ENCODE results near the gene ERC2.
"Not testable (repeated sequence)": the region's sequence is repeated elsewhere in the genome, so short reads cannot be mapped to it uniquely, and the experiment has no call there.

ERC2 gene

GRCh38 chr3:56113908-56114307 lies 354.4 kb downstream of the ERC2 start:
- DNase-seq: no peak

DNA sequence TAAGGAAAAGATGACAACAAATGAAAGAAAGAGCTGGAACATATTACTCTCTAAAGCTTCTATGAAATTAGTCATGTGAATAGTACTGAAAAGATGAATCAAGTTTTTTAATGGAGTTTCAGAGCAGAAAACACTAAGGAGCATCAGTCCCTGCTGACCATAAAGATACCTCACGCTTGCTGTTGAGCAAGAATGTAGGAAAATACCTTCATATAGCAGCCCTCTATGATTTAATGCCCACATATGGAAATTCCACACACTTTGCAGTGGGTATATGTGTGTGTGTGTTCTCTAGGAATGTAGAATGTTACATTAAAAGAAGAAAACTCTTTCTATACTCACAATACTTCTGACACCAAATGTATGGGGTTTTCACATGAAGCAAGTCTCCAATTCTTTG lies 355.0 kb downstream of the ERC2 start:
- DNase-seq: no peak

DNA sequence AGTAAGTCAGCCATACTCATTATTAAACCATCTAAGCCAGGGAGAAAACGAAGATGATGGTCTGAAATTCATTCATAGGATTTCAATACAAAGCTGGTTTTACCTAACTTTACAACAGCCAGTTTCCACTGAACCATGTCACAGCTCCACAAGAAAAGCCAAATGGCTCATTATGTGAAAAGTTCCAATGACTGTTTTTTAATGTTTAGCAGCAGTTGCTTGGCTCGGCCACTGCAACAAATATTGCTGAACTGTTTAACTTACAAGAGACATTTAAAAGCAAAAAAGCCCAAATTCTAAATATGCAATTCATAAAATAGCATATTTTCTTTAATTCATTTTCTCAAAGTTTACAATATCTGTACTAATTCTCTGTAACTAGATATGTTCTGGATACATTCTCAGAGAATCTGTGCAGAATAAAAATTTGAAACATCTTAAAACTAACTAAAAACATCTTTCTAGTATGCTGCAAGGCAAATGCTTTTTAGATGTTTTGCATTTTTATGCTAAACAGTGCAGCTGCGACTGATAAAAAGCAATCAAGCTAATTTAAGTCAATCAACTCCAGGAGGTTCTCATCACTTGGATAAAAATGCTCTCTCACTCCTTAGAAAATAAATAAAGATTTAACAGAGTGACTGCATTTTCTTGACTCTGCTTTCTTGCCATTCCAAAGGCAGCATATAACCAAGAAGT lies 356.5 kb downstream of the ERC2 start:
- DNase-seq: no peak

DNA sequence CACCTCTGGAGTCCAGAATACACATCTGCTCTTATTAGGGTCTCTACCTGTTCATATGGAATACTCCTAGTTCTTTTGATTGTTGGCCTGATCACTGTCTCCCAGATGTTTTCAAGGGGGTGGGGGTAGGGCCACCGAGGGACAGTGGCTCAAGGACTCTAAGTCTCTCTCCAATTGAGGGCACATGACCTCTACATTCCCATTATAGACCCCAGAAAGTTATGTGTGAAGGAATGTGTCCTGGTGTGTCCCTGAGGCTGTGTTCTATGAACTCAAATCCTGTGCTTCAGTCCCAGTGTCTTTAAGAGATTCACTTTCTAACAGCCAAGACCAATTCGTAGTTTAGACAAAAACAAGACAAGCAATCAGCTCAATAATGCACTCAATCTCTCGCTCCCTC lies 357.4 kb downstream of the ERC2 start:
- no peak for DNase-seq

GRCh38 chr3:56107157-56107556 lies 361.1 kb downstream of the ERC2 start:
- DNase-seq: no peak

- DNase-seq: no peak
These were observed 366.2 kb downstream of the ERC2 start for GRCh38 chr3:56102032-56102431.

DNA sequence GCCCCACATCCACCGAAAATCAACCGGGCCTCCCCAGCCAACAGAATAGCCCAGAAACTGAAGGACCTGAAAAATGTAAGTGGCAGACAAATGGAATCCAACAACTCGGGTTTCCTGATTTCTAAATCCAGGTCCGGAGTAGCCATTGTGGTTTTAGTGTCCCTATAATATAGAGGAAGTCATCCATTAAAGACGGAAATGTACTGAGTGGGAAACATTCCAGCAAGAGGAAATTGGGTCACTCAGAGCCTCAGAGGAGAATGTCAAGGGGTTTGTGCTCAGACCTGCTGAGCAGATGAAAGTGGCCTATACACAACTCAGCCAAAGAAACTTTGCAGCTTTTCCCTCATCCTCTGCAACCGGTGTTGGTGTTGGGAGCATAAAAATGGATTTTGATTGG lies 366.7 kb downstream of the ERC2 start:
- no peak for DNase-seq

- no peak for DNase-seq
These were observed 371.3 kb downstream of the ERC2 start for GRCh38 chr3:56096999-56097398.

- no peak for DNase-seq
These were observed 374.1 kb downstream of the ERC2 start for GRCh38 chr3:56094170-56094569.

- no peak for DNase-seq
These were observed 378.5 kb downstream of the ERC2 start for GRCh38 chr3:56089739-56090138.

DNA sequence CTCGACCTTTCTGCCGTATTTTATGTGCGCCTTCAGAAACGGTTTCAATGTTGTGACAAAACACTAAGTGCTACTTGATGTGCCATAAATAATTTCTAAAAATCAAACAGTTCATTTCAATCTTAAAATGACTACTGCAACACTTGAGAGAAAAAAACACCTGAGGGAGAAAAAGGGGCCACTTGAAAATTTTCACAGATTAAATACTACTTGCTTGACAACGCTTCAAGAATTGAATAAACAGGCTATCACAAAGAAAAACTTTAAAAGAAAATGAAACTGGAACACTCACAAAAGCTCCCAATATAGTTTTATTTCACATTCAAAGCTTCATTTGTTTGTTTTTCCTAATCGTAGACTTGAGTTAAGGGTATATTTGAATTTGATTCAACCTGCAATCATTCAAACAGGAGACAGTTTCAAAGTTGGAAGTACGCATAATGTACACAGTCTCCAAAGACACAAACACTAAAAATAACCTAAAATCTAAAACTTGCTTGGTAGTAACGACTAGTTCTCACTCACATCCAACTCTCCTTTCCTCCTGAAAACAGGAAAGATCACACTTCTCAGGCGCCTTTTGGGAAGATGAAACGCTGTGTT lies 380.7 kb downstream of the ERC2 start:
- DNase-seq: no peak

DNA sequence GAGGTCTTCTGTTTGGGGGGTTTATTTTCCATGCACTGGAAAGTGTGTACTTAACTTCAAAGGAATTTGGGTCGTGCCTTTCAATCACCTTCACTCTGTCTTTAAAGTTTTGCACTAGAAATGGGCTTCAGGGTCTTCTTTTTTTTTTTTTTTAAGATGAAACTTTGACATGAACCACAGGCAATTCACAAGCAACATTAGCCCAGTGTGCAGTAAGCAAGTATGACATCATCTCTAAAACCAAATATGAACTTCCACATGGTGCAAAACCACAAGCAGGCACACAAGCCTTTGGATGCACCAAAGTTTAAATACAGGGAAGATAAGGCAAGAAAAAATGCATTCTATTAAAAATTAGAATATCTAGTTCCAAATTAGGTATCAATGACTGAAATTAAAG lies 381.9 kb downstream of the ERC2 start:
- DNase-seq: no peak

GRCh38 chr3:56081246-56081645 lies 387.0 kb downstream of the ERC2 start:
- DNase-seq: no peak

DNA sequence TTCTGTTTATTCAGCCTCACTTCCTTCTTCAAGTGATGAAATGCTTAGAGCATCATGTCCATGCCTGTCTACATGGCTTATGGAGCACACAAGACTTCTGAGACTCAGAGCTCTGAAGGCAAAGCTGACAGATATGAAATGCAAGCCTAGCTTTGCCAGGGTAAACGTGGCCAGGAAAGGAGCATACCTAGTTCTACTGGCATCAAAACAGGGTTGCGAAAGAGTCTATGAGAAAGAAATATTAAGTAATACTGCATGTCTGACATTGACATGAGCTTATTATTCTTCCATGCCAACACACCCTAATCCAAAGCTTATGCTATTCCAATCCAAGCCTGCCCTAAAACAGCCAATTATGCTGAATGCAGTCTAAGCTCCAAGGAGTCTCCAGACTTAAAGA lies 391.5 kb downstream of the ERC2 start:
- no peak for DNase-seq

- DNase-seq: no peak
These were observed 393.2 kb downstream of the ERC2 start for GRCh38 chr3:56075089-56075488.

- DNase-seq: no peak
These were observed 398.5 kb downstream of the ERC2 start for GRCh38 chr3:56069766-56070165.

- DNase-seq: not testable (repeated sequence)
These were observed 401.9 kb downstream of the ERC2 start for GRCh38 chr3:56066405-56066804.

DNA sequence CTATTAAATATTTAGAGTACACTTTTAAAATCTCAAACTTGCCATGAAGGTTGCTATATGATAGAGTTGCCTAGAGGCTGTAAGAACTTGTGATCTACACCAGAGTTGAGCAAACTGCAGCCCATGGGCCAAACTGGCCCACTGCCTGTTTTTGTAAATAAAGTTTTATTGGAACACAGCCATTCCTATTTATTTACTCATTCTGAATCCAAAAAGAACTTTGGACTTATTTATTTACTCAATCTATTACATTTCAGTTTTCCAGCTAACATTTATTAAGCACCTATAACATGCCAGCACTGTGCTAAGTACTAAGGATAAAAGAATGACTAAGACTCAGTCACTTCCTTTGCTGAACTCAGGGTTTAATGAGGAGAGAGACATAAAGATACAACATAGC lies 403.6 kb downstream of the ERC2 start:
- DNase-seq: no peak

GRCh38 chr3:56061279-56061626 lies 407.0 kb downstream of the ERC2 start:
- no peak for DNase-seq

GRCh38 chr3:56060521-56061278 lies 407.6 kb downstream of the ERC2 start:
- DNase-seq: no peak

DNA sequence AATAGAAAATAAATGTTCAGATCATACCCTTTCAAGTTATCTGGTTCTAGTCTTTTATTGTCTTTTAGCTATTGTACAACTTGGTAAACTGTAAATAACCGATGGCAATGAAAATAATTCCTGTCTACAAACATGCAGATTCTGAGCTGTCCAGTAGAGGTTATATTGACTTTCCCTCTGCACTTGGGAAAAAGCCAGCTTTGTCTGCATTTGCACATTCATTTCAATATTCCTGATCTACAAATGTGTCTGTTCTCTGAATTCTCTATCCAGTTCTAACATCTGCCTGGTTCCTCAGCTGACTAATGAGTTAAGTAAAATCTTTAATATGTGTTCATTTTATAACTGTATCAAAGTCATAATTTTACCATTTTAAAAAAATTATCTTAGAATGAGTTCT lies 408.5 kb downstream of the ERC2 start:
- no peak for DNase-seq

DNA sequence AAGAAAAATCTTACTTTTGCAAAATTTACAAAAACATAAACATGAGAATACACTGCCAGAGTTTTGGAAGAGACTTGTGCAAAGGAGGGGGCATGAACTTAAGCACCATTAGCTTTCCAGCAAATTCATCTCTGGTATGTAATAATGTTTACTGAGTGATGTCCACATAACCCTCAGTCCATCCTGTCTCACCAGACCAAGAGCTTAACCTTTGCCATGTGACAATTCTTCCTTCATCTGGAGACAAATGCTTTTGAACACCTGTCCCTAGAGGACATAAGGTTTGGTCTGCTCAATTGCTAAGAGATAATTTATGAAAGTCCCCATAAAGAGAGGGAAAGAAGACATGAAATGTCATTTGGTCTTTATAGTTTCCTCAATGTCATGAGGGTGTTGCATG lies 412.3 kb downstream of the ERC2 start:
- no peak for DNase-seq

GRCh38 chr3:56055546-56055945 lies 412.7 kb downstream of the ERC2 start:
- DNase-seq: no peak

- DNase-seq: no peak
These were observed 413.4 kb downstream of the ERC2 start for GRCh38 chr3:56054844-56055243.
